Measurements from ENCODE around the gene MYH11.
"Not testable (repeated sequence)": the region's sequence is repeated elsewhere in the genome, so short reads cannot be mapped to it uniquely, and the experiment has no call there.

The MYH11 gene

GRCh38 chr16:15839204-15839603 lies 17.6 kb downstream of the MYH11 start:
- not testable (repeated sequence) for DNase-seq (ENCODE audit: low read depth in 2 of 2)

DNA sequence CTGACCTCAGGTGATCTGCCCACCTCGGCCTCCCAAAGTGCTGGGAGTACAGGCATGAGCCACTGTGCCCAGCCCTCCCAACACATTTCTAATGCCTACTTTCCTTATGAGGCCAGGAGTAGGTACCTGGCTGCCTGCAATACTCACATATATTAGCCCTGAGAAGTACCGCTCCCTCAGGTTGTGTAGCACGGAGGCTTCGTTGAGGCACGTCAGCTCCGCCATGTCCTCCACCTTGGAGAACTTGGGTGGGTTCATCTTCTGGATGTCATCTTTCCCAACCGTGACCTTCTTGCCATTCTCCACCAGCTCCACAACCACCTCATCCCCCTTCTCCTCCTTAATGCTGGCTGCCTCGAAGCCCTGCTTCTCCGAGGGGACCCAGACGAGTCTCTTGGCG lies 19.1 kb downstream of the MYH11 start:
- DNase-seq (ENCODE audit: low read depth in 2 of 2), result no peak

GRCh38 chr16:15836965-15837611 lies 19.7 kb downstream of the MYH11 start:
- no peak for DNase-seq (ENCODE audit: low read depth in 2 of 2)

GRCh38 chr16:15836074-15836473 lies 20.8 kb downstream of the MYH11 start:
- DNase-seq (ENCODE audit: low read depth in 2 of 2), result no peak

- no peak for DNase-seq (ENCODE audit: low read depth in 2 of 2)
These were observed 21.5 kb downstream of the MYH11 start for GRCh38 chr16:15835136-15835878.

- DNase-seq (ENCODE audit: low read depth in 2 of 2), result no peak
These were observed 22.3 kb downstream of the MYH11 start for GRCh38 chr16:15834502-15834901.

DNA sequence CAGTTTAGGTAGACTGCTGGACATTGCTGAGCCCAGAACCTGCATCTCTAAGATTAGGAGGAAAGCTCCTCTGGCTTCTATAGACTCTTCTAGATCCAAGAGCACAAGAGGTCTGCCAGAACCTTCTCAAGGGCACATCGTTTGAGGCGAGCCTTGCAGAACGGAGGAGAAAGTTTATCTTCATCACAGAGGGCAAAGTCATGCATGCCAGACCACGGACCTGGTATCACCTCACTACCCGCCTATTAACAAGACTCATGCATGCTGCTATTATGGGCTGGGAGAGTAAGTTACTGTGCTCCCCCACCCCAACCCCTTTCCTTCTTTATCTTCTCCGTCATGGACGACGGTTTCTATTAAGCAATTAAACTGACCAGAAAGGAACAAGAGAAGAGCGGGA lies 23.3 kb downstream of the MYH11 start:
- no peak for DNase-seq (ENCODE audit: low read depth in 2 of 2)

- no peak for DNase-seq (ENCODE audit: low read depth in 2 of 2)
These were observed 24.6 kb downstream of the MYH11 start for GRCh38 chr16:15832241-15832640.

DNA sequence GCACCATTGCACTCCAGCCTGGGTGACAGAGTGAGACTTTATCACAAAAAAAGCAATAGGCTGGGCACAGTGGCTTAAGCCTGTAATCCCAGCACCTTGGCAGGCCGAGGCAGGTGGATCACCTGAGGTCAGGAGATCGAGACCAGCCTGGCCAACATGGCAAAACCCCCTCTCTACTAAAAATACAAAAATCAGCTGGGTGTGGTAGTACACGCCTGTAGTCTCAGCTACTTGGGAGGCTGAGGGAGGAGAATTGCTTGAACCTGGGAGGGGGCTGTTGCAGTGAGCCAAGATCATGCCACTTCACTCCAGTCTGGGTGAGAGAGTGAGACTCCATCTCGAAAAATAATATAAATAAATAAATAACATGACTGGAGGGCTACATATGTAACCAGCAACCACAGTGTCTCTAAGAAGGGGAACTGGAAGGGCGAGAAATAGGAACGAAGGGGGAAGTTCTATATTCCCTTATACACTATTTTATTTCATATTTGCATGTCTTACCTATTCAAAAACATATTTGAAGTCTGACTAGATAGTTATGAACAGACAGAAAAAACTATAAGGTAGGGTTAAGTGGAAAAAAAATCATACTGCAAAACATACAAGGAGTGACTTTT lies 25.9 kb downstream of the MYH11 start:
- no peak for DNase-seq (ENCODE audit: low read depth in 2 of 2)

DNA sequence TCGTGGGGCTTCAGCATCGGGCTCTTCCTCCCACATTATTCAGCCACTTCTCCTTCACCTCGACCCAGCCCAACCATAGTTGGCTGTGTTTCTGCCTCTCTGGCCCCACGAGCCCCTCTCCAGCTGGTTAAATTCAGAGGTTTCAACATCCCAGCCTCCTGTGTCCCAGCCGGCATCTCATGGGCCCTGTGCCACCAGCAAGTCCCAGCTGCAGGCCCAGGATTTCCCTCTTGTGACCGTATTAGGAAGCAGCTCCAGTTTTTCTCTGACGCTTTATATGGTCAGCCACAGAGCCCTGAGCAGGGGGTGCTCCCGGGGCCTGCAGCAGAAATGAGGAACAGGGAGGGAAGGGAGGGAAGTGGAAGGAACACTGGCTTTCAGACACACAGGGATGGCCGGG lies 27.4 kb downstream of the MYH11 start:
- DNase-seq (ENCODE audit: low read depth in 2 of 2), result no peak

GRCh38 chr16:15827709-15828343 lies 29.0 kb downstream of the MYH11 start:
- DNase-seq (ENCODE audit: low read depth in 2 of 2), result no peak

GRCh38 chr16:15827299-15827698 lies 29.5 kb downstream of the MYH11 start:
- no peak for DNase-seq (ENCODE audit: low read depth in 2 of 2)

DNA sequence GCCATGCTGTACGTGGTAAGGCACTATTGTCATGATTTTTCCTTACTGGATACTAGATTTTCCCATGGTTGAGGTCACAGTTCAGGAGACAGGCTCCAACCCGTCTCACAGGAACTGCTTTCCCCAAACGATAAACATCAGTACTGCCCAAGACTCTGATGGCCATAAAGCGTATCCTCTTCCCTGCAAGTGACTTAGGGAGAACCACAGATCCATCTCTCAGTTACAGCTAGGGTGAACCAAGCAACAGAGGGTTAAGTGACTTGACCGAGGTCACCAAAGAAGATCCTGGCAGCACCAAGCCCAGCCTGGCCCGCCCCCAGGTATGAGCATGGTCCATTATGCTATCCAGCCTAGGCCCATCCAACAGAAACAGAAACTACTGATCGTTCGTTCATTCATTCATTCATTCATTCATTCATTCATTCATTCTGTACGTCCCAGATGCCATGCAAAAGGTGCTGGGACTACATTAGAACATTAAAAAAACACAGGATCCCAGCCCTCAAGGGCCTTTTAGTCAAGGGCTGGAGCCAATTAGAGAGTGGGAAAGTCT lies 31.0 kb downstream of the MYH11 start:
- no peak for DNase-seq (ENCODE audit: low read depth in 2 of 2)

GRCh38 chr16:15822957-15823356 lies 33.9 kb downstream of the MYH11 start:
- no peak for DNase-seq (ENCODE audit: low read depth in 2 of 2)

DNA sequence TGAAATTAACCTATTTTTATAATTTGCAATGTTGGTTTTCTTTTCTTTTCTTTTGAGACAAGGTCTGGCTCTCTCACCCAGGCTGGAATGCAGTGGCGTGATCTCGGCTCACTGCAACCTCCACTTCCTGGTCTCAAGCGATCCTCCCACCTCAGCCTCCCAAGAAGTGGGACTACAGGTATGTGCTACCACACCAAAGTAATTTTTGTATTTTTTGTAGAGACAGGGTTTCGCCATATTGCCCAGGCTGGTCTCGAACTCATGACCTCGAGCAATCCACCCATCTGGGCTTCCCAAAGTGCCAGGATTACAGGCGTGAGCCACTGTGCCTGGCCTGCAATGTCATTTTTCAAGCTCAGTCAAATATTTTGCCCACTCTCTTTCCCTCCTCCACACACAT lies 36.0 kb downstream of the MYH11 start:
- DNase-seq (ENCODE audit: low read depth in 2 of 2), result no peak

DNA sequence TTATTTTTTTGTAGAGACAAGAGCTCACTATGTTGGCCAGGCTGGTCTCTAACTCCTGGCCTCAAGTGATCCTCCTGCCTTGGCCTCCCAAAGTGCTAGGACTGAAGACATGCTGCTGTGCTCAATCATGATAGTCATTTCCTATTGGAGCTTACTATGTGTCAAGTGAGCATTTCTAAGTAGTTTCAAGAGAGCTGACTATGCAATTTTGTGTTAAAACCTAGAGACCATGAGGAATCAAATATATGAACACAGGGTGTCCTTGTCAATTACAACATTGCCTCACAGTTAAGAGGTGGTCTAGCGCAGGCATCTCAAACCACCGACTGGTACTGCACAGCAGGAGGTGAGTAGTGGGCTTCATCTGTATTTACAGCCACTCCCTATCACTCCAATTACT lies 37.8 kb downstream of the MYH11 start:
- DNase-seq (ENCODE audit: low read depth in 2 of 2), result no peak

DNA sequence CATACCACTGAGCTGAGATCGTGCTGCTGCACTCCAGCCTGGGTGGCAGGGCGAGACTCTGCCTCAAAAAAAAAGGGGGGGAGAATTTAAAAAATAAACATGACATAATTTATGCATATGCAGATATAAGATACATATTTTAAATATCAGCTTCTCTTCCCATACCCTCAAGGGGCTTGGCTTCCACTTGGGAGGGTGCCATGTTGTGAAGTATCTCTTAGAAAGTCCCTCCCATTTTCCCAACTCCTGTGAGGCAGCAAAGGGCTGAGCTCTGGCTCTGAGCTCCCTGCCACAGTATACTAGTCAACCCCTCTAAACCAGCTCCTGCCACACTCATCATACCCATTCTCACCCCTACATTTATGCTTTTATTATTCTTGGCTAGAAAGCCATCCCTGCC lies 39.4 kb downstream of the MYH11 start:
- no peak for DNase-seq (ENCODE audit: low read depth in 2 of 2)

DNA sequence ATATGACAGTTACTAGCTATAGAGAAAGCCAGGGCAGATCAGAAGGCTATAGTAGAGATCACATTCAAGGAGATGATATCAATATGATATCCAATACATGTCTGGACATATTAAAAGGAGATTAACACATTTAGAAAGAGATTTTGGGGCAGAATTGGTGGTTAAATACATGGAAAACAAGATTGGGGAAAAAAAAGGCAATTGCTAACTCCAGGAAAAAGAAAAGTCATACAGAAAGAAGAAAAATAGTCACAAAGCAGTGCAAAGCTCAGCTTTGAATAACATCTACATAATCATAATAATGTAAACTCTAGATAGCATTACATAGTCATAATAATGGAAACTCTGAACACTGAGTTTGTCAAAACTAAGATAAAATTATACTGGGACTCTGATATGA lies 40.6 kb downstream of the MYH11 start:
- no peak for DNase-seq (ENCODE audit: low read depth in 2 of 2)

DNA sequence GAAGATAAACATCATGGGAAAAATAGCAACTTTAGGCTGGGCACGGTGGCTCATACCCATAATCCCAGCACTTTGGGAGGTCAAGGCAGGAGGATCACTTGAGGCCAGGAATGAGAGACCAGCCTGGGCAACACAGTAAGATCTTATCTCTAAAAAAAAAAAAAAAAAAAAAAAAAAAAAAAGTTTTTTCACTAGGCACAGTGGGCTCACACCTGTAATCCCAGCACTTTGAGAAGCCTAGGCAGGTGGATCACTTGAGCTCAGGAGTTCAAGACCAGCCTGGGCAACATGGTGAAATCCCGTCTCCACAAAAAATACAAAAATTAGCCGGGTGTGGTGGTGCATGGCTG lies 44.5 kb downstream of the MYH11 start:
- not testable (repeated sequence) for DNase-seq (ENCODE audit: low read depth in 2 of 2)

DNA sequence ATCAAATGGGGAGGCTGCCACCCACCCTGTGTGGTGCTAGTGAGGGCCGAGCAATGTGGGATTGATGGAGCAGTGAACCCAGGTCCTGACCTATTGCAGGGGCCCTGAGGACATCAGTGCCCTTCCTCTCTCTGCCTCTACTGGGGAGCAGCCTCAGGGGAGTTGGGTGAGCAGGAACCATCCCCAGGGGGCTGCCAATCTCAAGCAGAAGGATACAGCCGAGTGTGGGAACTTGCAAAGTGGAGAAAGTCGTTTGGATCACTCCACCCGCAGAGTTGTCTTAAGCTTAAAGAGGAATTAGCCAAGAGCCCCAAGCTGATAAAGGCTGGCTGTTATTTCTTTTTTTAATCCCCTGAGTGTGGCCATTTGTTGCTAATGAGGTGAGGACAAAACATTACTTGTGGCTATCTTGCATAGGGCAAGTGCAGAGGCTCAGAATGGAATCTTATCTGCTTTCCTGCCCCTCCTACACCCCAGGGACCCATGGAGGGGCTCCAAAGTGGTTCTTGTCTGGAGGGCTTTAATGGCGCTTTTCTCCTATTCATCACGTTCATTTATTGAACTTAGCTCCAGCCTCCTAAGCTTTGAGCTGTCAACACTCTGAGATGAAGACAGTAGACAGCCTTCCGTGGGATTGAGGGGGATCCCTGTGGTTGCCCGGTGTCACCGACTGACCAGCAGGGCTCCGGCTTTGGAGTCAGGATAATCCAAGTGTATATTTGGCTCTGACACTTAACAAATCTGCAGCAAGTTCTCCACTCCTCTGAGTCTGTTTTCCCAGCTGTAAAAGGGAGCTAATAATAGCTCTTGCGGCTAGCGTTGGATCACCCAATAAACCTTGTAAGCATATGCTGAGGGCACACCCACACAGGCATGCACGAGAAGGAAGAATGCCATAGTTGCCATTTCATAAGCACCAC lies 45.1 kb downstream of the MYH11 start:
- peak; percentile 46 to 47 for DNase-seq (ENCODE audit: low read depth in 2 of 2)

- DNase-seq (ENCODE audit: low read depth in 2 of 2), result no peak
These were observed 45.9 kb downstream of the MYH11 start for GRCh38 chr16:15810949-15811348.

Data from fibroblast of skin of left biceps (primary cell).